Measurements from ENCODE around the gene SHMT2. TPM values are rescaled to one million over a fixed set of nuclear protein-coding genes. Genes with fewer than 3 reads are reported as not detected.

The SHMT2 gene
- total RNA-seq, 1 experiment from 2014 or later, result 160 TPM

DNA sequence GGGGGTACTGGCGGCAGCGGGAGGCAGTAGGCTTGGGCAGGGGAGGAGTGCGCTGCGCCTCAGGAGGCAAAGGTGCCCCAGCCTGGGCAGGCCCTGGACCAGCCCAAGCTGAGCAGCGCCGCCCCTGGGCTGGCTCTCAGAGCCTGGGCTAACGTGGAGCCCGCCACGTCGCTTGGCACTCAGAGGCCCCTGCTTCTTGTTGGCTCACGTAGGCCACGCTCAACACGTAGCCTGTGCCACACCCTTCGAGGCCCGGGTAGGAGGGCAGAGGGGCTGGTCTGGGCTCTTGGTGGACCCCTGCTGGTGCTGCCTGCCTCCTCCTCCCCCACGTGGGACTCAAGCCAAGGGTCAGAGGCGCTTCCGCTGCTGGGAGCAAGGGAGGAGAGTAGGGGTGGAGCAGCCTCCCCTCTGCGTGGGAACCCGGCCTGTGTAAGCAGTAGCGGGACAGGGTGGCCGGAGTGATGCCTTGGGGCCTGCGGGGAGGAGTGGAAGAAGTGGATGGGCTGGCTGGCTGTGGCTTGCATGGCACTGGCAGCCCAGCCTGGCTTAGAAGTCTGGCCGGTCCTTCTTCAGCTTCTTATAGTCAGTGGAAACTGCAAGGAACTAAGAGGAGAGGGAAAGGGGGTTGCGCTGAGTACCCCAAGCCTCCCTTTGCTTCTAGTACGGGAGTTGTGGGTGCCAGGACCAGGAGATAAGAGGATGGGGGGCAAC is 5.7 kb downstream of the SHMT2 start:
- no peak for DNase-seq (ENCODE audit: low spot score)
- in situ Hi-C loops (cut with HindIII; ENCODE audit: low sequenced_read_pairs), result no loop called here

DNA sequence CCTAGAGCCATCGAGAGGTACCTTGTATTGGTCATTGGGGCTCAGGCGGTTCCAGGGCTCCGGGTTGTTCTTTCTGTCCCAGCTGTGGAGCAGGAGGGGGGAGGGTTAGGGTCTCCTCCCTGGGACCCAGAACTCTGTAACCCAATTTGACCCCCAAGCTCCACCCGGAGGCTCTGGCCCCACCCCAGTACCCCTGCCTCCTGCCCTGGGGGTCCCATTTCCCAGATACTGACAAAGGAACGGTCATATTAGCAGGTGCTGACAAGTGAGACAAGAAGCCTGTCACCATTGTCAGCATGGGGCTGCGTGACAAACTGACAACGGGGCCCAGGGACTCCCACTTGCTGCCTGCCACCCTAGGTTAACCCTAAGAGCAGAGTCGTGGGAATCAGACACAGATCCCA is 6.2 kb downstream of the SHMT2 start:
- no peak for DNase-seq (ENCODE audit: low spot score)
- in situ Hi-C loops (cut with HindIII; ENCODE audit: low sequenced_read_pairs), result no loop called here

- in situ Hi-C loops (cut with HindIII; ENCODE audit: low sequenced_read_pairs), result no loop called here
- DNase-seq (ENCODE audit: low spot score), result no peak
Observed at GRCh38 chr12:57236201-57236924, 6.9 kb downstream of the SHMT2 start.

DNA sequence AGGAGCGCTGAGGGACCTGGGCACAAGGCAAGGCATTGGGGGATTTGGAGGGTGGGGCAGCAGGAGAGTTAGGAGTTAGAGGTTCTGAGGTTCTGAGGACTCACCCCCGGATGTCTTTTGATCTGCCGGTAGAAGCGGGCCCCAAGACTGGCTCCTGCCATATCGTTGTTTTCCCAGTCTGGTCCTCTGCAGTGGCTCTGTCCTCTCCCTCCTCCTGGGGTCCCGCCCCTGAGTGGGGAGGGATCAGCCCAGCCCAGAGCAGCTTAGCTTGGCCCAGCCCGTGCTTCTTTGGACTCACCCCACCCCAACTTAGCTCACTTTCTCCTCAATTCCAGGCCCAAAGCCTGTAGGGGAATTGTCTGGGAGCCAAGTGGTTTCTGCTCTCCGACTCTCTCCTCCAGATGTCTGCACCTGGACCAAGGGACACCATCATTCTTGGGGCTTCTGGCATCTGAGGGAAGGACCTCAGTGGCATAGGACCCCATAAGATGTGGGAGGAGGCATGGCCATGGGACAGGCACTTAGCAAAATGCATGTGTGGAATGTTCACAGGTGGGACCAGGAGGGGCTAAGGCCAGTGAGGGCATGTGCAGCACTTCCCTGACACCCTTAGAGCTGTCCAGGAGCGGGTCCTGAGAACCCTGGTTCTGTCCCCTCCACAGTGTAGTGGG is 7.5 kb downstream of the SHMT2 start:
- in situ Hi-C loops (cut with HindIII; ENCODE audit: low sequenced_read_pairs), result no loop called here
- DNase-seq (ENCODE audit: low spot score), result no peak

DNA sequence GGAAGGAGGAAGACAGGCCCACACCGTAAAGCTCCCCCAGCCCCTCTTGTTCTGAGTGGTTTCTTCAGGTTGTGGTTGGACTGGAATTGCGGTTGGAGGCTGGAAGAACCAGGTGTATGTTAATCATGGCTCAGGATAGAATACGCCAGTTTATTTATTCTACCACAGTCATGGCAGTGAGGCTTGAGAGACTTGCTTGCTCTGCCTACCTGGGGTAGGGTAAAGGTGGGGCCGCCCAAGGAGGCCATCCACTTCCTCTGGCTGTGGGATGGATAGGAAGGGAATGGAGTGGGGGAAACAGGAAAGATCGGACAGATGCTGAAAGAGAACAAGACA is 8.1 kb downstream of the SHMT2 start:
- in situ Hi-C loops (cut with HindIII; ENCODE audit: low sequenced_read_pairs), result no loop called here

GRCh38 chr12:57237932-57238853 is 8.7 kb downstream of the SHMT2 start:
- in situ Hi-C loops (cut with HindIII; ENCODE audit: low sequenced_read_pairs), result no loop called here
- no peak for DNase-seq (ENCODE audit: low spot score)

More for the DNA sequence above, 8.1 kb downstream of the SHMT2 start:
- DNase-seq (ENCODE audit: low spot score), result no peak

GRCh38 chr12:57238854-57239554 is 9.5 kb downstream of the SHMT2 start:
- in situ Hi-C loops (cut with HindIII; ENCODE audit: low sequenced_read_pairs), result no loop called here
- DNase-seq (ENCODE audit: low spot score), result peak; percentile 89

- in situ Hi-C loops (cut with HindIII; ENCODE audit: low sequenced_read_pairs), result no loop called here
Observed at GRCh38 chr12:57239587-57240065, 10.1 kb downstream of the SHMT2 start.

GRCh38 chr12:57240066-57240921 is 10.8 kb downstream of the SHMT2 start:
- DNase-seq (ENCODE audit: low spot score), result peak; percentile 91
- in situ Hi-C loops (cut with HindIII; ENCODE audit: low sequenced_read_pairs), result no loop called here

More at GRCh38 chr12:57239587-57240065, 10.1 kb downstream of the SHMT2 start:
- peak; percentile 65 for DNase-seq (ENCODE audit: low spot score)

- in situ Hi-C loops (cut with HindIII; ENCODE audit: low sequenced_read_pairs), result no loop called here
- DNase-seq (ENCODE audit: low spot score), result peak; percentile 64
Observed at GRCh38 chr12:57240926-57241401, 11.5 kb downstream of the SHMT2 start.

DNA sequence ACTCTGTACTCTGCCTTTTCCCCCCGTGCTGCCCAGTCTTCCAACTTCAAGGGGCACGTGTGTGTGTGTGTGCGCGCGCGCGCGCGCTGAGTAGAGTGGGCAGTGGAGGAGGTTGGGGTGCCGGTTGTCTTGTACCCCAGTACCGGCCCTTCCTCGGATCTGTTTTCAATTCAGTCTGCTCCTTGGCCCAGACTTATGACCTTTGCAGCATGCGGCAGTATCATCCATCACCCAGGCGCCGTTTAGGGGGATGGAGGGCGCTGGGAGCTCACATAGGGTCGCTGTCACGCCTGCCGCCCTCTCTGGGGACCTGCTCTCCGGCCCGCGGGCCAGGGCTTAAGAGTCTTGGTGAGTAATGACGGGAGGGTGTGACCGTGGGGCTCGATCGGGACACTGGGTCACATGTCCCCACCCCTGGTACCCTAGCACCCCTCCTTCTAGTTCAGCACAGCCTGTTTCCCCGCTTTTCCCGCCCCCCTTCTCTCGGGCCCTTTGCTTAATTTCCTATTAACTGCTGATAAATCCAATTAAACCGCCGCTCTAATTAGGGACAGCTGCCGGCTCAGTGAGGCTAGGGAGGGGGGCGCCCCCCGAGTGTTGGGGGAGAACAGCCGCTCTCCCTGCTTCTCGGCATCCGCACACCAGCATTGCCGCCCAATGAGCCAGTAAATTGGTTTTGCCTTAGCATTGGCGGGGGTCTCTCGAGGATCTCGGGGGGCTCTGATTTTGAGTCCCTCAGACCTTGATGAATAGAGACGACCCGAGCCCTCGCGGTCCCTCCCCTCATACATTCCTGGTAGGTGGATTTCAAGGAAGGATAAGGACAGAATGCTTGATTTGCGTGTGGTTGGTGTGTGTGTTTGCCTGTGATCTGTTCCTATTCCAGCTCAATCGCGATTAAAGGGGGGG is 12.1 kb downstream of the SHMT2 start:
- in situ Hi-C loops (cut with HindIII; ENCODE audit: low sequenced_read_pairs), result no loop called here
- peak; percentile 41 for DNase-seq (ENCODE audit: low spot score)

GRCh38 chr12:57242329-57242690 is 12.8 kb downstream of the SHMT2 start:
- DNase-seq (ENCODE audit: low spot score), result peak; percentile 95
- in situ Hi-C loops (cut with HindIII; ENCODE audit: low sequenced_read_pairs), result no loop called here

- in situ Hi-C loops (cut with HindIII; ENCODE audit: low sequenced_read_pairs), result no loop called here
- DNase-seq (ENCODE audit: low spot score), result peak; percentile 91
Observed at GRCh38 chr12:57242691-57243454, 13.4 kb downstream of the SHMT2 start.

- DNase-seq (ENCODE audit: low spot score), result peak; percentile 76
- in situ Hi-C loops (cut with HindIII; ENCODE audit: low sequenced_read_pairs), result no loop called here
Observed at GRCh38 chr12:57243521-57244311, 14.2 kb downstream of the SHMT2 start.

GRCh38 chr12:57244312-57244696 is 14.8 kb downstream of the SHMT2 start:
- no peak for DNase-seq (ENCODE audit: low spot score)
- in situ Hi-C loops (cut with HindIII; ENCODE audit: low sequenced_read_pairs), result no loop called here

All from G401 (cell line).